CD14-positive monocyte (primary cell): ENCODE measurements around the gene CORO1C. TPM values are rescaled to one million over a fixed set of nuclear protein-coding genes. Genes with fewer than 3 reads are reported as not detected.

Experiments used
- DNase-seq, 3 donors: peaks; one replicate each; pipeline ENCODE4 v3.0.0-alpha.2; 2011 to 2022
- H2AFZ ChIP-seq: 2 replicates; pipeline ENCODE4 v1.6.0; 2012; ENCODE audit warnings: mild to moderate bottlenecking, low read depth, low read length, inconsistent platforms; ENCODE audit not compliant: insufficient read depth, poor library complexity, severe bottlenecking
- H3K27ac ChIP-seq, 2 donors: 1 replicate in 1 of 2; 2 replicates in 1 of 2; pipeline ENCODE4 v1.5.1; 2012 to 2013; ENCODE audit warnings: low read length in 2 of 2, control low read depth in 1 of 2, inconsistent platforms in 1 of 2, low read depth in 1 of 2, mild to moderate bottlenecking in 1 of 2
- H3K27me3 ChIP-seq, 2 donors: one replicate each; pipeline versions ENCODE4 v1.6.0 to v1.6.1; 2011 to 2013; ENCODE audit warnings: low read length in 2 of 2; ENCODE audit not compliant: control insufficient read depth in 2 of 2, insufficient read depth in 2 of 2
- H3K36me3 ChIP-seq, 2 donors: replicated peaks in 1 of 2; 1 replicate in 1 of 2; 2 replicates in 1 of 2; pipeline versions ENCODE4 v1.5.1 to v1.6.1; 2012 to 2013; ENCODE audit warnings: low read length in 2 of 2, control low read depth in 1 of 2, inconsistent platforms in 1 of 2, mild to moderate bottlenecking in 1 of 2; ENCODE audit not compliant: insufficient read depth in 2 of 2, control insufficient read depth in 1 of 2
- H3K4me1 ChIP-seq, 2 donors: 1 replicate in 1 of 2; 2 replicates in 1 of 2; pipeline versions ENCODE4 v1.5.1 to v1.6.1; 2012 to 2013; ENCODE audit warnings: low read length in 2 of 2, control low read depth in 1 of 2, inconsistent platforms in 1 of 2, mild to moderate bottlenecking in 1 of 2, moderate library complexity in 1 of 2; ENCODE audit not compliant: insufficient read depth in 2 of 2, control insufficient read depth in 1 of 2
- H3K4me2 ChIP-seq: replicated peaks from 2 replicates; pipeline ENCODE3; 2012; ENCODE audit warnings: low read length, moderate library complexity, mild to moderate bottlenecking; ENCODE audit not compliant: poor library complexity, severe bottlenecking; ENCODE audit errors: extremely low read depth
- H3K4me3 ChIP-seq, 3 experiments: fragments of 200-600 bp in 1 of 3; sonication (generic) in 1 of 3; replicated peaks in 1 of 3; 1 replicate in 2 of 3; 2 replicates in 1 of 3; pipeline ENCODE4 v1.5.1; 2011 to 2013; ENCODE audit warnings: low read length in 3 of 3, mild to moderate bottlenecking in 3 of 3, control low read depth in 2 of 3, low read depth in 2 of 3, inconsistent platforms in 1 of 3, moderate library complexity in 1 of 3
- H3K79me2 ChIP-seq: 2 replicates; pipeline ENCODE4 v1.6.0; 2012; ENCODE audit warnings: mild to moderate bottlenecking, control low read depth, inconsistent platforms, low read length, moderate library complexity; ENCODE audit not compliant: insufficient read depth
- H3K9ac ChIP-seq: 2 replicates; pipeline ENCODE4 v1.6.0; 2017; ENCODE audit warnings: low read length, mild to moderate bottlenecking; ENCODE audit not compliant: insufficient read depth, poor library complexity, severe bottlenecking
- H3K9me3 ChIP-seq, 2 donors: replicated peaks in 1 of 2; 1 replicate in 1 of 2; 2 replicates in 1 of 2; pipeline versions ENCODE4 v1.5.1 to v1.6.1; 2012 to 2013; ENCODE audit warnings: low read length in 2 of 2, control low read depth in 1 of 2; ENCODE audit not compliant: control insufficient read depth in 1 of 2, insufficient read depth in 1 of 2
- H4K20me1 ChIP-seq: 2 replicates; pipeline ENCODE4 v1.6.0; 2012; ENCODE audit warnings: mild to moderate bottlenecking, low read length, control low read depth, moderate library complexity; ENCODE audit not compliant: insufficient read depth
- H3K27ac Mint-ChIP-seq, 7 donors: one replicate each; pipeline ENCODE4 v1.8.0; 2020; ENCODE audit warnings: mild to moderate bottlenecking in 7 of 7, mixed read lengths in 7 of 7, moderate library complexity in 6 of 7, inconsistent platforms in 2 of 7
- H3K27me3 Mint-ChIP-seq, 3 donors: one replicate each; pipeline ENCODE4 v1.8.0; 2021 to 2022; ENCODE audit warnings: low read depth in 3 of 3, mild to moderate bottlenecking in 3 of 3, mixed read lengths in 3 of 3, moderate library complexity in 3 of 3, inconsistent platforms in 1 of 3
- H3K36me3 Mint-ChIP-seq, 2 donors: one replicate each; pipeline ENCODE4 v1.8.0; 2020; ENCODE audit warnings: mixed read lengths in 2 of 2, inconsistent platforms in 1 of 2, mild to moderate bottlenecking in 1 of 2
- H3K4me1 Mint-ChIP-seq: one replicate; pipeline ENCODE4 v1.8.0; 2020; ENCODE audit warnings: mild to moderate bottlenecking, mixed read lengths
- H3K4me3 Mint-ChIP-seq, 2 donors: one replicate each; pipeline ENCODE4 v1.8.0; 2020; ENCODE audit warnings: mild to moderate bottlenecking in 2 of 2, mixed read lengths in 2 of 2, moderate library complexity in 1 of 2
- H3K9me3 Mint-ChIP-seq, 7 donors: one replicate each; pipeline ENCODE4 v1.8.0; 2020 to 2022; ENCODE audit warnings: mixed read lengths in 7 of 7, mild to moderate bottlenecking in 6 of 7, moderate library complexity in 6 of 7, inconsistent platforms in 2 of 7
- CTCF ChIP-seq: fragments of 200-600 bp; IDR thresholded peaks from one replicate; pipeline ENCODE4 v1.8.0; 2022; ENCODE audit warnings: antibody characterized with exemption, mild to moderate bottlenecking
- WGBS: methylation state at CpG from one replicate; pipeline ENCODE4 v1.1.5; 2013; ENCODE audit warnings: missing lambda C conversion rate; ENCODE audit not compliant: insufficient coverage; 5-methylcytosine and 5-hydroxymethylcytosine counted together
- intact Hi-C, 2 donors: fragments of 100-400 bp; cut with micrococcal nuclease; formaldehyde crosslinking; loops; one replicate each; pipeline versions ENCODE4 v1.15.0 to v1.15.1; 2023
- polyA plus RNA-seq, 3 donors: library from polyadenylated mRNA; depleted of rRNA in 1 of 3; unstranded in 2 of 3; stranded (reverse) in 1 of 3; fragments of 300-500 nt in 2 of 3; fragments of >200 nt in 1 of 3; fragmentation: Illumina TruSeq in 2 of 3; gene quantifications; 1 replicate in 2 of 3; 2 replicates in 1 of 3; pipeline ENCODE4 v1.2.3, GENCODE V29; 2012 to 2021

The CORO1C gene
- polyA plus RNA-seq, 3 donors = 77.5 to 285 (median 229) TPM

GRCh38 chr12:108638141-108638827 is 93.0 kb downstream of the CORO1C start:
- Mint-ChIP-seq H3K4me3 (peak overlapping the region; percentile 61 to 71), H3K9me3 (peaks cover 0 to 2% (median 0%) of the 10 kb centered on the region in 7 donors), H3K27me3 (peaks cover 0 to 2% (median 0%) of the 10 kb centered on the region in 3 donors), H3K36me3 (no peaks in the 10 kb centered on the region), H3K27ac (peak overlapping the region in 6 of 7 donors; percentile 15 to 82 (median 72)), H3K4me1 (peaks cover 70% of the 10 kb centered on the region)
- no peak for TF ChIP-seq CTCF
- Histone ChIP-seq H3K27ac (peak overlapping the region in 1 of 2 donors; percentile 34), H3K27me3 (no peaks in the 10 kb centered on the region), H3K9me3 (no peaks in the 10 kb centered on the region), H3K79me2 (peaks cover 14% of the 10 kb centered on the region), H3K4me3 (peak overlapping the region in 1 of 3 experiments; percentile 58), H3K4me1 (peaks cover 63 to 67% of the 10 kb centered on the region in 2 donors), H3K4me2 (peak overlapping the region; percentile 58), H3K36me3 (no peaks in the 10 kb centered on the region), H4K20me1 (no peaks in the 10 kb centered on the region), H2AFZ (peak overlapping the region; percentile 50), H3K9ac (no peak overlapping the region)
- peak in 1 of 3 donors; percentile 35 for DNase-seq
- intact Hi-C loops = no loop called here
- WGBS = 30% methylated on average over 18 of the region's 18 CpGs

- Histone ChIP-seq H3K9ac (no peak overlapping the region), H2AFZ (no peak overlapping the region), H3K4me1 (peaks cover 72 to 76% of the 10 kb centered on the region in 2 donors), H3K79me2 (peaks cover 23% of the 10 kb centered on the region), H3K9me3 (no peaks in the 10 kb centered on the region), H3K36me3 (no peaks in the 10 kb centered on the region), H3K4me2 (no peak overlapping the region), H3K4me3 (no peak overlapping the region), H3K27me3 (no peaks in the 10 kb centered on the region), H3K27ac (no peak overlapping the region), H4K20me1 (no peaks in the 10 kb centered on the region)
- WGBS = 100% methylated on average over 1 of the region's 7 CpGs
- DNase-seq = no peak
- intact Hi-C loops = no loop called here
- TF ChIP-seq CTCF = no peak
- peaks cover 0 to 2% (median 0%) of the 10 kb centered on the region in 7 donors for H3K9me3 Mint-ChIP-seq
- H3K36me3 Mint-ChIP-seq = no peaks in the 10 kb centered on the region
- peaks cover 75% of the 10 kb centered on the region for H3K4me1 Mint-ChIP-seq
- peaks cover 0 to 2% (median 0%) of the 10 kb centered on the region in 3 donors for H3K27me3 Mint-ChIP-seq
- H3K27ac Mint-ChIP-seq = peak overlapping the region in 1 of 7 donors; percentile 58
- H3K4me3 Mint-ChIP-seq = no peak overlapping the region
Observed at GRCh38 chr12:108637222-108637971, 93.9 kb downstream of the CORO1C start.
